HCT116 (cell line): ENCODE measurements around the gene CLEC5A. TPM values are rescaled to one million over a fixed set of nuclear protein-coding genes. Genes with fewer than 3 reads are reported as not detected.
"Not testable (repeated sequence)": the region's sequence is repeated elsewhere in the genome, so short reads cannot be mapped to it uniquely, and the experiment has no call there.

Experiments
- ATAC-seq: fragments of 200-7000 bp; cut with Tn5 transposase; 2 replicates; pipeline ENCODE4 v1.9.1; 2020; ENCODE audit warnings: mild to moderate bottlenecking, moderate library complexity
- BruUV-seq: library from RNA; stranded (reverse); fragments of 400-500 nt; replicated peaks from 2 replicates; lab custom pipeline; 2021; lab: Mats Ljungman, UMichigan
- CTCF ChIA-PET: fragments of 300-600 bp; sonication (Branson Sonifier 250); formaldehyde crosslinking; loops from one replicate; lab custom pipeline; 2021; ENCODE audit warnings: antibody characterized with exemption; lab: Charles Lee
- POLR2A ChIA-PET: fragments of 300-600, 350-600 bp; sonication (Branson Sonifier 250); formaldehyde crosslinking; loops from one replicate; lab custom pipeline; 2021; ENCODE audit warnings: antibody characterized with exemption; lab: Charles Lee
- RAD21 ChIA-PET, 2 experiments: fragments of 300-600 bp; sonication (Branson Sonifier 250); formaldehyde crosslinking; loops; one replicate each; lab custom pipeline; 2023; ENCODE audit warnings: low total read pairs in 2 of 2; ENCODE audit not compliant: uncharacterized antibody in 2 of 2, unreplicated experiment in 2 of 2, low non-redundant PET in 1 of 2; lab: Charles Lee
- DNase-seq: peaks from one replicate; pipeline ENCODE4 v3.0.0-alpha.2; 2010; ENCODE audit warnings: low read depth, low spot score
- H2AFZ ChIP-seq: fragments of 200-600 bp; shearing (Covaris generic), sonication (generic); 2 replicates; pipeline ENCODE4 v1.6.1; 2017; ENCODE audit warnings: low read depth, mixed run types, mixed read lengths, antibody characterized with exemption, low read length; ENCODE audit not compliant: poor library complexity, severe bottlenecking
- H3K27ac ChIP-seq: 2 replicates; pipeline ENCODE4 v1.5.1; 2012; ENCODE audit warnings: low read depth, low read length
- H3K27me3 ChIP-seq: fragments of 200-600 bp; sonication (generic); 2 replicates; pipeline ENCODE4 v1.6.1; 2016; ENCODE audit warnings: mixed run types, low read length, mixed read lengths; ENCODE audit not compliant: insufficient read depth
- H3K36me3 ChIP-seq, 2 experiments: fragments of 200-500 bp in 1 of 2; fragments of 200-600 bp in 1 of 2; sonication (Bioruptor generic) in 1 of 2; sonication (generic) in 1 of 2; 2 replicates each; pipeline versions ENCODE4 v1.5.1 to v1.6.1; 2014 to 2016; ENCODE audit warnings: low read length in 2 of 2, inconsistent platforms in 1 of 2, mixed read lengths in 1 of 2, mixed run types in 1 of 2; ENCODE audit not compliant: insufficient read depth in 2 of 2, control insufficient read depth in 1 of 2
- H3K4me1 ChIP-seq, 2 experiments: fragments of 200-600 bp in 1 of 2; sonication (generic) in 1 of 2; 2 replicates each; pipeline versions ENCODE4 v1.5.1 to v1.6.1; 2012 to 2017; ENCODE audit warnings: low read length in 2 of 2, inconsistent platforms in 1 of 2, mild to moderate bottlenecking in 1 of 2, mixed read lengths in 1 of 2, mixed run types in 1 of 2, moderate library complexity in 1 of 2; ENCODE audit not compliant: insufficient read depth in 2 of 2, control insufficient read depth in 1 of 2
- H3K4me2 ChIP-seq: fragments of 200-600 bp; sonication (generic); 2 replicates; pipeline ENCODE4 v1.6.1; 2017; ENCODE audit warnings: mixed run types, low read length, mixed read lengths
- H3K4me3 ChIP-seq, 2 experiments: fragments of 200-600 bp in 1 of 2; sonication (generic) in 1 of 2; replicated peaks in 1 of 2; 2 replicates each; pipeline ENCODE4 v1.5.1; 2011 to 2016; ENCODE audit warnings: low read length in 2 of 2, control low read depth in 1 of 2, low read depth in 1 of 2, mild to moderate bottlenecking in 1 of 2, mixed read lengths in 1 of 2, mixed run types in 1 of 2
- H3K79me2 ChIP-seq: fragments of 200-600 bp; sonication (generic); 2 replicates; pipeline ENCODE4 v1.6.1; 2017; ENCODE audit warnings: mild to moderate bottlenecking, mixed run types, low read length, moderate library complexity, mixed read lengths; ENCODE audit not compliant: insufficient read depth
- H3K9ac ChIP-seq: fragments of 200-600 bp; sonication (generic); 2 replicates; pipeline ENCODE4 v1.6.1; 2016; ENCODE audit warnings: low read length, mixed read lengths
- H3K9me2 ChIP-seq: fragments of 200-600 bp; sonication (generic), shearing (Covaris generic); 2 replicates; pipeline ENCODE4 v1.6.1; 2017; ENCODE audit warnings: mixed run types, mild to moderate bottlenecking, moderate library complexity; ENCODE audit not compliant: insufficient read depth
- H3K9me3 ChIP-seq, 2 experiments: fragments of 200-500 bp in 1 of 2; fragments of 200-600 bp in 1 of 2; sonication (Bioruptor generic) in 1 of 2; sonication (generic) in 1 of 2; 2 replicates each; pipeline ENCODE4 v1.6.1; 2014 to 2017; ENCODE audit warnings: low read length in 2 of 2, mixed read lengths in 2 of 2, inconsistent platforms in 1 of 2, low read depth in 1 of 2, mild to moderate bottlenecking in 1 of 2, mixed run types in 1 of 2, moderate library complexity in 1 of 2; ENCODE audit not compliant: control insufficient read depth in 1 of 2, insufficient read depth in 1 of 2
- H4K20me1 ChIP-seq: fragments of 200-600 bp; sonication (generic), shearing (Covaris generic); 2 replicates; pipeline ENCODE4 v1.6.1; 2017; ENCODE audit warnings: mixed run types, mild to moderate bottlenecking, moderate library complexity; ENCODE audit not compliant: insufficient read depth
- REST ChIP-seq: IDR thresholded peaks from 2 replicates; pipeline ENCODE4 v1.6.1; 2012; ENCODE audit warnings: low read depth
- SRF ChIP-seq: IDR thresholded peaks from 2 replicates; pipeline ENCODE4 v1.6.1; 2012; ENCODE audit warnings: low read depth
- intact Hi-C: fragments of 100-400 bp; cut with micrococcal nuclease; formaldehyde crosslinking; loops from 2 replicates; pipeline ENCODE4 v1.10.0; 2022
- total RNA-seq: library from RNA; stranded (reverse); gene quantifications from one replicate; pipeline ENCODE4 v1.2.1, GENCODE V29; 2021; ENCODE audit not compliant: unreplicated experiment
- TF ChIP-seq, protein P1 (sequence below), 3 experiments: fragments of 200-600 bp in 1 of 3; sonication (generic) in 1 of 3; IDR thresholded peaks in 2 of 3; conservative IDR thresholded peaks in 1 of 3; 2 replicates each; pipeline ENCODE4 v1.5.1; 2012 to 2017; ENCODE audit warnings: low read depth in 2 of 3, low read length in 2 of 3, antibody characterized with exemption in 1 of 3, borderline replicate concordance in 1 of 3, control low read depth in 1 of 3, mild to moderate bottlenecking in 1 of 3, mixed read lengths in 1 of 3, mixed run types in 1 of 3, moderate library complexity in 1 of 3; ENCODE audit not compliant: insufficient read depth in 1 of 3
- TF ChIP-seq, protein P2 (sequence below): IDR thresholded peaks from 2 replicates; pipeline ENCODE4 v1.6.1; 2012

The CLEC5A gene
- total RNA-seq, 1 experiment from 2014 or later: 0.32 TPM

- TF ChIP-seq, protein P1, sequence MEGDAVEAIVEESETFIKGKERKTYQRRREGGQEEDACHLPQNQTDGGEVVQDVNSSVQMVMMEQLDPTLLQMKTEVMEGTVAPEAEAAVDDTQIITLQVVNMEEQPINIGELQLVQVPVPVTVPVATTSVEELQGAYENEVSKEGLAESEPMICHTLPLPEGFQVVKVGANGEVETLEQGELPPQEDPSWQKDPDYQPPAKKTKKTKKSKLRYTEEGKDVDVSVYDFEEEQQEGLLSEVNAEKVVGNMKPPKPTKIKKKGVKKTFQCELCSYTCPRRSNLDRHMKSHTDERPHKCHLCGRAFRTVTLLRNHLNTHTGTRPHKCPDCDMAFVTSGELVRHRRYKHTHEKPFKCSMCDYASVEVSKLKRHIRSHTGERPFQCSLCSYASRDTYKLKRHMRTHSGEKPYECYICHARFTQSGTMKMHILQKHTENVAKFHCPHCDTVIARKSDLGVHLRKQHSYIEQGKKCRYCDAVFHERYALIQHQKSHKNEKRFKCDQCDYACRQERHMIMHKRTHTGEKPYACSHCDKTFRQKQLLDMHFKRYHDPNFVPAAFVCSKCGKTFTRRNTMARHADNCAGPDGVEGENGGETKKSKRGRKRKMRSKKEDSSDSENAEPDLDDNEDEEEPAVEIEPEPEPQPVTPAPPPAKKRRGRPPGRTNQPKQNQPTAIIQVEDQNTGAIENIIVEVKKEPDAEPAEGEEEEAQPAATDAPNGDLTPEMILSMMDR (IDR thresholded peaks at IDR 0.05 in 2 of 3, conservative IDR thresholded peaks at IDR 0.05 in 1 of 3; ENCODE audit: borderline replicate concordance in 1 of 3, insufficient read depth in 1 of 3, low read depth in 2 of 3, low read length in 2 of 3): no peak
- TF ChIP-seq REST: no peak
- TF ChIP-seq, protein P2, sequence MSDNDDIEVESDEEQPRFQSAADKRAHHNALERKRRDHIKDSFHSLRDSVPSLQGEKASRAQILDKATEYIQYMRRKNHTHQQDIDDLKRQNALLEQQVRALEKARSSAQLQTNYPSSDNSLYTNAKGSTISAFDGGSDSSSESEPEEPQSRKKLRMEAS: no peak
- TF ChIP-seq SRF: no peak
Observed at GRCh38 chr7:141990011-141990725, 43.4 kb upstream of the CLEC5A start (continued).

GRCh38 chr7:141987803-141988202 is 41.0 kb upstream of the CLEC5A start:
- H3K4me2 ChIP-seq, H3K27me3 ChIP-seq, POLR2A ChIA-PET, H3K9me3 ChIP-seq, ATAC-seq, H3K36me3 ChIP-seq, H3K4me3 ChIP-seq, H3K79me2 ChIP-seq, H4K20me1 ChIP-seq, CTCF ChIA-PET, H3K4me1 ChIP-seq, H3K9me2 ChIP-seq, H2AFZ ChIP-seq, DNase-seq, H3K9ac ChIP-seq, H3K27ac ChIP-seq, intact Hi-C loops, RAD21 ChIA-PET, BruUV-seq: not testable (repeated sequence)
